IMR-90 (cell line): Measurements from ENCODE around the gene C21orf91. TPM values are rescaled to one million over a fixed set of nuclear protein-coding genes. Genes with fewer than 3 reads are reported as not detected.

Experiments used
- ATAC-seq: fragments of 200-7000 bp; cut with Tn5 transposase; 2 replicates; pipeline ENCODE4 v1.9.1; 2020; ENCODE audit warnings: low read depth, mild to moderate bottlenecking, moderate library complexity
- BruUV-seq: library from RNA; stranded (reverse); fragments of 400-500 nt; replicated peaks from 2 replicates; lab custom pipeline; 2021; lab: Mats Ljungman, UMichigan
- CTCF ChIA-PET: fragments of 300-600 bp; formaldehyde crosslinking; extraction: SDS; loops from one replicate; lab custom pipeline; 2021; ENCODE audit warnings: antibody characterized with exemption; lab: Yijun Ruan, JAX
- POLR2A ChIA-PET: fragments of 300-600 bp; sonication (Branson Sonifier 250); formaldehyde crosslinking; loops from one replicate; lab custom pipeline; 2022; ENCODE audit warnings: antibody characterized with exemption; ENCODE audit not compliant: unreplicated experiment; lab: Charles Lee
- DNase-seq: peaks from one replicate; pipeline ENCODE4 v3.0.0; 2013
- H2AFZ ChIP-seq: replicated peaks from 2 replicates; pipeline ENCODE3; 2013; ENCODE audit warnings: low read length, mild to moderate bottlenecking; ENCODE audit not compliant: poor library complexity
- H2AK5ac ChIP-seq: 2 replicates; pipeline ENCODE4 v1.6.1; 2013; ENCODE audit warnings: low read depth, low read length, inconsistent platforms
- H2AK9ac ChIP-seq: replicated peaks from 2 replicates; pipeline ENCODE3; 2013; ENCODE audit warnings: mild to moderate bottlenecking, low read depth, low read length, moderate library complexity; ENCODE audit not compliant: poor library complexity
- H2BK120ac ChIP-seq: 2 replicates; pipeline ENCODE4 v1.6.1; 2013; ENCODE audit warnings: low read depth, low read length, inconsistent platforms
- H2BK15ac ChIP-seq: 3 replicates; pipeline ENCODE4 v1.6.1; 2013; ENCODE audit warnings: low read depth, low read length, inconsistent platforms
- H2BK20ac ChIP-seq: 2 replicates; pipeline ENCODE4 v1.6.1; 2013; ENCODE audit warnings: low read depth, mild to moderate bottlenecking, inconsistent platforms, low read length, moderate library complexity
- H2BK5ac ChIP-seq: 2 replicates; pipeline ENCODE4 v1.6.1; 2013; ENCODE audit warnings: mild to moderate bottlenecking, low read depth, low read length, inconsistent platforms; ENCODE audit not compliant: poor library complexity, severe bottlenecking
- H3K14ac ChIP-seq: replicated peaks from 2 replicates; pipeline ENCODE4 v1.6.1; 2013; ENCODE audit warnings: low read depth, low read length, inconsistent platforms
- H3K18ac ChIP-seq: 2 replicates; pipeline ENCODE4 v1.6.1; 2013; ENCODE audit warnings: low read depth, low read length, control low read depth
- H3K23ac ChIP-seq: 2 replicates; pipeline ENCODE4 v1.6.1; 2013; ENCODE audit warnings: low read depth, low read length, inconsistent platforms
- H3K27ac ChIP-seq: 2 replicates; pipeline ENCODE4 v1.5.1; 2013; ENCODE audit warnings: mild to moderate bottlenecking, control low read depth, low read length; ENCODE audit not compliant: insufficient read depth
- H3K27me3 ChIP-seq: 2 replicates; pipeline ENCODE4 v1.6.1; 2013; ENCODE audit warnings: low read length; ENCODE audit not compliant: control insufficient read depth, insufficient read depth
- H3K36me3 ChIP-seq: 2 replicates; pipeline ENCODE4 v1.6.1; 2013; ENCODE audit warnings: low read length, mixed read lengths; ENCODE audit not compliant: control insufficient read depth, insufficient read depth
- H3K4ac ChIP-seq: 2 replicates; pipeline ENCODE4 v1.6.1; 2013; ENCODE audit warnings: low read depth, low read length, inconsistent platforms
- H3K4me1 ChIP-seq: 2 replicates; pipeline ENCODE4 v1.6.1; 2013; ENCODE audit warnings: low read length, mixed read lengths; ENCODE audit not compliant: control insufficient read depth, insufficient read depth
- H3K4me2 ChIP-seq: 2 replicates; pipeline ENCODE4 v1.6.1; 2013; ENCODE audit warnings: low read depth, mild to moderate bottlenecking, control low read depth, low read length, moderate library complexity
- H3K4me3 ChIP-seq: 2 replicates; pipeline ENCODE4 v1.5.1; 2013; ENCODE audit warnings: low read depth, mild to moderate bottlenecking, control low read depth, low read length, moderate library complexity; ENCODE audit not compliant: insufficient read depth
- H3K56ac ChIP-seq: 2 replicates; pipeline ENCODE4 v1.6.1; 2013; ENCODE audit warnings: low read length, inconsistent platforms; ENCODE audit not compliant: insufficient read depth; ENCODE audit errors: extremely low read depth
- H3K79me1 ChIP-seq, 2 experiments: 2 replicates each; pipeline ENCODE4 v1.6.1; 2013; ENCODE audit warnings: low read length in 2 of 2, inconsistent platforms in 1 of 2, low read depth in 1 of 2
- H3K9ac ChIP-seq: 2 replicates; pipeline ENCODE4 v1.6.1; 2013; ENCODE audit warnings: low read depth, low read length, control low read depth
- H3K9me1 ChIP-seq: 2 replicates; pipeline ENCODE4 v1.6.1; 2013; ENCODE audit warnings: low read length, inconsistent platforms; ENCODE audit not compliant: insufficient read depth
- H3K9me3 ChIP-seq: 2 replicates; pipeline ENCODE4 v1.6.1; 2013; ENCODE audit warnings: low read length; ENCODE audit not compliant: control insufficient read depth, insufficient read depth
- H4K20me1 ChIP-seq: 2 replicates; pipeline ENCODE4 v1.6.1; 2013; ENCODE audit warnings: low read length, inconsistent platforms; ENCODE audit not compliant: insufficient read depth
- H4K5ac ChIP-seq: 2 replicates; pipeline ENCODE4 v1.6.1; 2013; ENCODE audit warnings: mild to moderate bottlenecking, low read depth, low read length, control low read depth
- H4K8ac ChIP-seq, 2 experiments: 2 replicates each; pipeline ENCODE4 v1.6.1; 2013; ENCODE audit warnings: low read depth in 2 of 2, low read length in 2 of 2, control low read depth in 1 of 2, inconsistent platforms in 1 of 2
- H4K91ac ChIP-seq: 2 replicates; pipeline ENCODE4 v1.6.1; 2013; ENCODE audit warnings: low read depth, low read length, inconsistent platforms; ENCODE audit not compliant: insufficient read depth
- BHLHE40 ChIP-seq: fragments of 150-350 bp; IDR thresholded peaks from 2 replicates; pipeline ENCODE4 v1.6.1; 2016; ENCODE audit warnings: mild to moderate bottlenecking, low read depth, low read length
- CHD1 ChIP-seq: IDR thresholded peaks from 2 replicates; pipeline ENCODE4 v1.6.1; 2012; ENCODE audit warnings: low read depth, low read length, improper control_type of control experiment
- CTCF ChIP-seq: conservative IDR thresholded peaks from 2 replicates; pipeline ENCODE4 v1.5.1; 2012; ENCODE audit warnings: mild to moderate bottlenecking, low read depth, low read length, improper control_type of control experiment
- ELK1 ChIP-seq: fragments of 150-350 bp; IDR thresholded peaks from 2 replicates; pipeline ENCODE4 v1.6.1; 2016; ENCODE audit warnings: low read depth, mild to moderate bottlenecking, low read length, moderate library complexity, borderline replicate concordance
- MAFK ChIP-seq: IDR thresholded peaks from 2 replicates; pipeline ENCODE4 v1.6.1; 2012; ENCODE audit warnings: low read depth, low read length, improper control_type of control experiment
- NFE2L2 ChIP-seq: fragments of 150-350 bp; IDR thresholded peaks from 2 replicates; pipeline ENCODE4 v1.6.1; 2016; ENCODE audit warnings: low read depth, mild to moderate bottlenecking, low read length
- POLR2A ChIP-seq: IDR thresholded peaks from 2 replicates; pipeline ENCODE4 v1.6.1; 2012; ENCODE audit warnings: mild to moderate bottlenecking, low read depth, low read length
- RCOR1 ChIP-seq: IDR thresholded peaks from 2 replicates; pipeline ENCODE4 v1.6.1; 2012; ENCODE audit warnings: mild to moderate bottlenecking, low read length, improper control_type of control experiment; ENCODE audit not compliant: insufficient replicate concordance
- RFX5 ChIP-seq: IDR thresholded peaks from 2 replicates; pipeline ENCODE4 v1.8.0; 2012; ENCODE audit warnings: low read depth, mild to moderate bottlenecking, low read length, moderate library complexity
- WGBS, 2 experiments: methylation state at CpG; one replicate each; pipeline versions ENCODE4 v1.1.5 to v1.1.7; 2013; ENCODE audit warnings: missing lambda C conversion rate in 2 of 2; ENCODE audit not compliant: insufficient read length in 1 of 2; ENCODE audit errors: extremely low coverage in 2 of 2; 5-methylcytosine and 5-hydroxymethylcytosine counted together
- dilution Hi-C: fragments of 300-500 bp; cut with HindIII; formaldehyde crosslinking; loops from one replicate; pipeline ENCODE4 v1.14.3; 2018; ENCODE audit warnings: low sequenced_read_pairs; ENCODE audit not compliant: unreplicated experiment
- in situ Hi-C: fragments of 300-500 bp; cut with MboI; formaldehyde crosslinking; loops from 3 replicates; pipeline ENCODE4 v1.14.3; 2019; ENCODE audit warnings: low sequenced_read_pairs, inconsistent platforms, mixed read lengths
- intact Hi-C: fragments of 100-400 bp; cut with micrococcal nuclease; formaldehyde crosslinking; loops from 2 replicates; pipeline ENCODE4 v1.10.0; 2022
- polyA plus RNA-seq, 3 experiments: library from polyadenylated mRNA; depleted of rRNA; stranded (reverse); fragments of >200 nt; gene quantifications; 2 replicates each; pipeline ENCODE4 v1.2.3, GENCODE V29; 2012; ENCODE audit warnings: low replicate concordance in 1 of 3
- total RNA-seq: library from RNA; depleted of rRNA; stranded (reverse); fragments of >200 nt; gene quantifications from 2 replicates; pipeline ENCODE4 v1.2.3, GENCODE V29; 2012

Gene C21orf91
- total and polyA plus RNA-seq, 2 of the 4 experiments (the other 2 are of a cell fraction): 3.7 to 9.3 TPM

GRCh38 chr21:17783481-17784179 is 35.5 kb downstream of the C21orf91 start:
- dilution Hi-C loops: no loop called here

More at GRCh38 chr21:17783481-17784179, 35.5 kb downstream of the C21orf91 start:
- Histone ChIP-seq H3K4me1 (no peaks in the 10 kb centered on the region), H3K27ac (no peak overlapping the region), H4K20me1 (no peaks in the 10 kb centered on the region), H2AFZ (no peak overlapping the region), H3K4me3 (no peak overlapping the region), H3K18ac (no peak overlapping the region), H4K5ac (no peak overlapping the region), H2AK5ac (no peak overlapping the region), H4K8ac (no peak overlapping the region), H3K23ac (no peak overlapping the region), H3K9me3 (peaks cover 2% of the 10 kb centered on the region; the same call in 1 of the 2 replicates), H3K9me1 (no peaks in the 10 kb centered on the region), H2BK5ac (no peak overlapping the region), H3K56ac (no peak overlapping the region), H3K27me3 (no peaks in the 10 kb centered on the region), H2AK9ac (no peak overlapping the region), H3K36me3 (peaks cover 13% of the 10 kb centered on the region), H3K79me1 (no peaks in the 10 kb centered on the region), H2BK20ac (no peak overlapping the region), H3K4ac (no peak overlapping the region), H3K9ac (no peak overlapping the region), H4K91ac (no peak overlapping the region), H3K14ac (no peak overlapping the region), H2BK120ac (no peak overlapping the region), H3K4me2 (no peak overlapping the region), H2BK15ac (no peak overlapping the region)
- TF ChIP-seq MAFK (no peak), POLR2A (no peak), RCOR1 (no peak), RFX5 (no peak), ELK1 (no peak), CTCF (no peak), BHLHE40 (no peak), CHD1 (no peak), NFE2L2 (no peak)
- in situ Hi-C loops (no loop called here), intact Hi-C loops (no loop called here)
- ATAC-seq (no peak), DNase-seq (no peak)
- ChIA-PET POLR2A (interaction anchor here (1.1 kb wide), 1 partner anchor 35 kb away, joined by 3 read pairs; no protein-coding TSS in a partner anchor), CTCF (no interaction called here)
- WGBS, 2 experiments: no CpG with 5 or more reads among the region's 2 CpGs
- BruUV-seq: no TSS peak
